Middle frontal gyrus (tissue), 1 donor: Measurements from ENCODE around the gene PRSS22.
A peak's percentile ranks its signal among the peaks of the same experiment; 100 is the strongest.

Experiments
- DNase-seq: peaks from one replicate; pipeline ENCODE4 v3.0.0-alpha.2; 2015; ENCODE audit warnings: low spot score; ENCODE audit errors: extremely low spot score

PRSS22 gene

DNA sequence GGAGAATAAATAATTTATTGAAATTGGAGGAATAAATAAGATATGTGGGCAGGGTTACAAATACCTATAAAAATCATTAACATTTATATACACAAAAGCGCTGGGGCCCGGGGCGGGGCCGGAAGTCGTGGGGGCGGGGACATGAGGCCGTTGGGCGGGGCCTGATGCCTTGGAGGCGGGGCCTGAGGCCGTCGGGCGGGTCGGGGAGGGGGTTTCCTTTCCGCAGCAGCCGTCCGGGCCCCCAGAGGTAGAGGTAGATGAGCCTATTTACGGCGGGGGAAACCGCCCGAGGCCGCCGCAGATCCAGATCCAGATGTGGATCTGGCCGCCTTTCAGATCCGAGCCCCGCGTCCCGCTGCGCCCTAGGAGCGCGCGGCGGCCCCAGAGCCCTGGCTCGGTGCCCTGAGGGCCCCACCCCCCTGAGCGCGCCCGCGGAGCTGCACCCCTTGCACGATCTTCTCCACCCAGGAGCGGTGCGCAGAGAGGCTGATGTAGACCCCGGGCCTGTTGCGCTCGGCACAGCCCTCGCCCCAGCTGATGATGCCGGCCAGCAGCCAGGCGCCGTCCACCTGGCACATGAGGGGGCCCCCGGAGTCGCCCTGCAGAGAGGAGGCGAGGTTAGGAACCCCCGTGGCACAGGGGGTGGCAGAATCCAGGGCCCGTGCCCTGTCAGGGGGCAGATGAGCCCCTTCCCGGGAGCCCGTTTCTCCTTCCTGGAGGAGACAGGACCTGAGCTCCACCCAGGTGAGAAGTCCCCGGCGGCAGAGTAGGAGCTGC, 5.1 kb downstream of the PRSS22 start:
- DNase-seq = no peak

DNA sequence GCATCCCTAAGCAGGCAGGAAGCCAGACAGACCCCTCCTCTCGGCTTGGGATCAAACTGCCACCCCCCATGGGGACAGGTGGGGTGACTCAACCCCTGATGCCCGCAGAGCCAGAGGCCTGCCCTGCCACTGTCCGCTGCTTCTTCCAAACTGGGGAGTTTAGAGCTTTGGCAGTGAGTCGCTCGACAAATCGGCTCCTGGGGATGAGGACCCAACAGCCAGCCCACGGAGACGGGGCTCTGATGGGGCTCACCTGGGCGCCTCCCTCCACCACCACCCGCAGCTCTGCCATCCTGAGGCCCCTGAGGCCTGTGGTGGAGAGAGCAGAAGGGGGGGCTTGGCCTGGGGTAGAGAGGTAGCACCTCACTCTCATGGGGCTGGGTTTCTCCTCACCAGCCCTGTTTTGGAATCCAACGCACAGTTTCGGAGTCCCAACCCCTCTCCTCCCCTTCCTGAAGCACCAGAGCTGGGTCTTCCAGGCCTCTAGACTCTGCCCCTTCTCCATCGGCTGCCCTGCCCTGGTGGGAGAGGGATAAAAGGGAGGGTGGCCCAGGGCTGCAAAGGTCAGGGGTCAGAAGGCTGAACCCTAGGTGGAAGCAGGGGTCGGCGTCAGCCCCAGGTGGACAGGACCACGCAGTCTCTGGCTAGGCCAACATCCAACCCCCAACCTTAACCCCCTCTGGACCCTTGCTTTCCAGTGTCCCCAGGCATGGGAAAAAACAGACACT, 5.8 kb downstream of the PRSS22 start:
- no peak for DNase-seq

DNA sequence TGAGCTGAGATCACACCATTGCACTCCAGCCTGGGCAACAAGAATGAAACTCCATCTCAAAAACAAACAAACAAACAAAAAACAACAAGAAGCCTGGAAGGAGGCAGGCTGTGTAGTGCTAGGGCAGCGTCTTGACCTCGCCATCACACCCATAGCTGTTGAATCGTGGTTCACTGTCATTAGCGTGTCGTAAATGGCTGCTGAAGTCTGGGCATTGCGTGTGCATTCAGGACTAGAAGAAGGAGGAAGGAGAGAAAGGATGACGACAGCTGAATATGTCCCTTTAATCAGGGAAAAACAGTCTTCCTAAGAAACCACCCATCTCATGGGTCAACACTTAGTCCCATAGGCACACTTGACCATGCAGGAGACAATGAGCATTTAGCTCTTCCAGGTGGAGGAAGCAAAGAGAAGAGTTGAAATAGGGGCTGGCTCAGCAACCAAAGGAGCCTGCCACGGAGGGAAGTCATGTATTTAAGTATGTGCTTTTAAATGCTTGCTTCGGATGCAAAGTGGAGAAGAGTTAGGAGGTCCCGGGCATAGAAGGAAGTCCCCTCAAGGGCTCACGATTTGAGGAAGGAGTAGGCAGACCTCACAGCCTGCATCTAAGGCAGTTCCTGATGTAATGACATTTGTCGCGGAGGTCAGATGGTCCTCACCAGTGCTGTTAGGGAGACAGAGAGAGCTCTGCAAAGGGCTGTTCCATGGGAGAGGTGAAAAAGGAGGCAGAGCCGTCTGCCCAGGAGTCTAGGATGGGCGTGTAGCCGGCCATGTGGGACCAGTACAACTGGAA, 8.8 kb downstream of the PRSS22 start:
- no peak for DNase-seq

DNA sequence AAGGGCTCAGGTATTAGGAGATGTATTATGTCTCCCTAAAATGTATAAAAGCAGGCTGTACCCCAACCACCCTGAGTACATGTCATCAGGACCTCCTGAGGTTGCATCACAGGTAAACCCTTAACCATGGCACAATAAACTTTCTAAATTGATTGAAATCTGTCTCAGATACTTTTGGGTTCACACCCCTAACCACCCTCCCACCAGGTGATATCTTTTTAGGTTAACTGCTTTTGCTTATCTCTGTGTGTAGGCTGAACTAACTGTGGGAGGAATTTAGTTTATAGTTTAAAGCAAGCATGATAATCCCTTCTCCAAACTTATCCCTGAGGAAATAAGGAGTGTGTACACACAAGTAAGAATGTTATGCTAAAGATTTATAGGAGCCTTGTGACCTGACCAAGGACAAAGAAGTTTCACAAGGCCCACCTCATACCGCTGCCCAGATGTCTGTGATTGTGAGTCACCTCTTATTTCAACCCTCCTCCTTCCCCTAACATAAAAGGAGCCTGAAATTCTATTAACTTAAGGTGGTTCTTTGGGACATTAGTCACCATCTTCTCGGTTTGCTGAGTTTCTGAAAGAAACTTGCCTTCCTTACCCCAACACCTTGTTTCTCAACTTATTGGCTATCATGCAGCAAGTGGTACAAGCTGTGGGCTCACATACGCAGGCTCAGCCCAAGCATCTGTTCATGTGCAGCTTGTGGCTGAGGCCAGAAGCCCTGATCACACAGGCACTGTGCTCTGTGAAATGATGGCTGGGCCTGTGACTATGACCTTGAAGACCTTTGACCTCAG, 11.3 kb downstream of the PRSS22 start:
- DNase-seq = no peak

DNA sequence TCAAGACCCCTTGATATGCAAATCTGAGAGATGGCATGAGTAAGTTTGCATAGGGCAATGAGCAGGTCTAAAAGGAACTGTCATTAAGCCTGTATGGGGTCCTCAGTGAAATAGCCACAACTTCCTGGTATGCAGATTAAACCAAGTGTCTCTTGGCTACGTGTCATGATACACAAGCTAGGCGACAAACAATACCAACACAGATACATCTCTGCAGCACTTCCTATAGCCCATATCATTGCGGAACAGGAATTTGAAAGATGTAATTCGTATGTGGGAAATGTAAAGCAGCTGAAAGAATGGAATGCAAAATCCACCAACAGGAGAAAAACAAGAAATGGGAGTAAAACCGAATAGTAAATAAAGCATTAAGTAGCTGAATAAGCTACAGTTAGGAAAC, 12.9 kb downstream of the PRSS22 start:
- no peak for DNase-seq

DNA sequence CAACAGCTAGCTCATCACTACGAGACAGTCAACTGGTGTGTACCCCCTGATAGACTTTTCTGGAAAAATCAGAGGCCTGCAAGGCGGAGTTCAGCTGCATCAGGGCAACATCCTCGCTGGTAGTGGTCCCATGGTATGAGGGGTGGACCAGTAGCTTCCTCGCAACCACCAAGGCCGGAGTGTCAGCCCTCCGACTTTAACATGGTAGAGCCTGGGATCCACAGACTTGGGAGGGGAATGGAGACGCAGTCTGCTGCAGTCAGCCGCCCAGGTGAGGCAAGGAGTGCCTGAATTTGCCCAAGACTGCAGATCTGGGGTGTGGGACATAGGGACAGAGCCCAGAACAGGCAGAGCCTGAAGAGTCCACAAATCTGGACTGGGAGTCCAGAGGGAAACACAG, 14.4 kb downstream of the PRSS22 start:
- DNase-seq = no peak

DNA sequence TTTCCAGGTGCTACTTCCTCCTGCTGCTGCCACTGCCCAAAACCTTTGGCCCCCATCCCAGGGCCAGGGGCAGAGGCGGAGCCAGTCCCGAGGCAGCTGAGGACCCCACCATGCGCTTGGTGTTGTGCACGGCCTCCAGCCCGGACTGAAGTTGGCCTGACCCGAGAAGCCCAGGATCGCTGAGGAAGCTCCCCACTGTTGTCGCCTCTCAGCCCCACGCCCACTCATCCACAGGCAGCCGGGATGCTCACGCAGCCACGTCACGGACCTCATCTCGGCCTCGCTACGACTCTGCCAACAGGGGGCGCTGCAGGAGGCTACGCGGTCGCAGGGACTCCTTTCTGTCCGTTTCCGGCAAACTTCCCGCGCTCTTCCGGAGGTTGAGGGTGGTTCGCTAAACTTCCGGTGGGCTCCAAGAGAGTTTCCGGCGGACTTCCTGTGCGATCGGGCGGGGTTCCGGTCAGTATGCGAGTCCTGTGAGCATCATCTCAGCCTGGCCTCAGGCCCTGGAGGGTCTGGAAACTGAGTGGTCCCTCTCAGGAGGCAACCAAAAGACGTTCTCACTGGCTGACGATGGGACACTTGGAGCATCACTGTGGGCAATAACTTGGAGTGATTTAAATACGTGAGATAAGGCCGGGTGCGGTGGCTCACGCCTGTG, 15.5 kb downstream of the PRSS22 start:
- DNase-seq = no peak

DNA sequence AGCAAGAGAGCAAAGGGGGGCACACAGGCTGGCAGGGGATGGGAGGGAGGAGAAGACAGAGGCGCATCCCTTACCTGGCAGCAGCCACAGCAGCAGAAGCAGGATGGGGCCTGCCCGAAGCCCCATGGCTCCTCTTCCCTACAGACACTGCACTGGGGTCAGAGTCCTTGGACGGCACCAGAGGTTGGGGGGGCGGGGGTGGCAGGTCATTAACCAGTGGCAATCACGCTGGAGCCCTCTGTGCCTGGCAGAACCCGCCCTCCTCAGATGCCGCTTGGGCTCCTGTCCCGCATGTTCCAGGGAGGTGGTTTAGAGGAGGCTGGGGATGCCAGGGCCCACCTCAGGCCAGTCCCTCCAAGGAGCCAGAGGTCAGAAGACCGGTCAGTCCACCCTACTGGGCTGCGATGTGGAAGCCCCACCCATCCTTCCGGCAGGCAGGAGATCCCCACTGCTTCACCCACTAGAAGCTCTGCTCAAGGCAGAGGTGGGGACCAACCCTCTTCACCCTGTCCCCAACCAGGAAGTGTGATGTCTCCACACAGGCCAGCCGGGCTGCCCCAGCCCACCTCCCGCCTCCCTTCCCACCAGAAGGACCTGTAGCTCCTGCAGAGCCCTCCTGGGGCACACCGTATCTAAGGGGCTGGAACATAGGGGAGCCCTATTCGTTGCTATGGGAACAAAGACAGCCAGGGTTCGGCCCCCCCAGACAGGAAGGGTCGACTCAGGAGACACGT, 16.2 kb downstream of the PRSS22 start:
- no peak for DNase-seq

DNA sequence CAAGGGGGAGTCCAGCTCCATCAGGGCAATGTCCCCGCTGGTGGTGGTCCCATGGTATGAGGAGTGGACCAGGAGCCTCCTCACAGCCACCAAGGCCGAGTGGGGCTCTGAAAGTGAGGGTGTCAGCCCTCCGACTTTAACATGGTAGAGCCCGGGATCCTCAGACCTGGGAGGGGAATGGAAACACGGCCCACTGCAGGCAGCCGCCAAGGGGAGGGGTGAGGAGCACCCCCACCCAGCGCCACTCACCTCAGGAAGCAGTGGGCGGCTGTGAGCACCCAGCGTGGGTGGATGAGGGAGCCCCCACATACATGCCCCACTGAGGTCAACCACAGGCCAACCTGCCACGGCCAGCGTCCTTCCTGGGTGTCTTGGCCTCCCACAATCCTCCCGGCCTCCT, 17.1 kb downstream of the PRSS22 start:
- no peak for DNase-seq

DNA sequence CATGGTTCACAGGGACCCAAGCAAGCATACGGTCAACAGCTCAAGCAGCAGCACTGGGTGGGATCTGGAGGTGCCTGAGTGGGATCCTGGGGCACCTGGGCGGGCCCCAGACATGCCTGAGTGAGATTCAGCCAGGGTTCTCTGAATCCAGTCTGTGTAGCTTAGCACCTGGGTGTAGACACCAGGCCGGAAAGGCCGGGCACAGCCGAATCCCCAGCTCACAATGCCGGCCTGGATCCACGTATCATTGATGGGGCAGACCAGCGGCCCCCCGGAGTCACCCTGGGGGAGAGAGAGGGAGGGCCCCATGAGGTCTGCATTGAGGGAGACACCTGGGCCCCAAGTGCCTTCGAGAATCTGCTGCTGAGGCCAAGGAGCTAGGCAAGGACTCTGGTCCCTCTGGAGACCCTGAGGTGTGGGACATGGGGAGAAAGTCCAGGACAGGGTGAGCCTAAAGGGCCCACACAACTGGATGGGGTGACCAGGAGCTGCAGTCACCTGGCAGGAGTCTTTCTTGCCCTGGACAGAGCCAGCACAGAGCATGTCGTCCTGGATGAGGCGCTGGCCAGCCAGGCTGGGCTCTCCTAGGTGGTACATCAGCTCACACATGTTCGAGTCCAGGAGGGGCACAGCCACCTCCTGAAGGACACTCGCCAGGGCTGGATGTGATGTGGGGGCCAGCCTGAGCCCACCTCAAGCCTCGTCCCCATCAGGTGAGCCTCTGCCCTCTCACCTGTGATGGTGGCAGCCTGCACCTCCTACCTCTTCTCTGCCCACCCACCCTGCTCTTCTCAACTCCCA, 18.1 kb downstream of the PRSS22 start:
- no peak for DNase-seq

DNA sequence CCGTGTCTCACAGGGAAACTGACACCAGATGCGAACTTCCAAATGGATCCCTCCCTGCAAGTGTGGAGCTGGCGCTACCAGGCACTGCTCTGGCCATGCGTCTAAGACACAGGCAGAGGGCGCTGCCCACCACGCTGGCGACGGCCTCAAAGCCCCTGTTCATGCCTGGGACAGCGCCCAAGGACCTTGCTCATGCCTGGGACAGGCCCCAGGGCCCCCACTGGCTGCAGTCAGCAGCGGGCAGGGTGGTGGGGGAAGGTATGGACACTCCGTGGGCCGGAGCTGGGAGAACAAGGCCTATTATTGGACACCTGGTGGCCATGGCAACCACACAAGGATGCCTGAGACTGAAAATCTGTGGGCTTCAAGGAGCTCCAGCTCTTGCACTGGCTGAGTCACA, 19.0 kb downstream of the PRSS22 start:
- peak; percentile 14 for DNase-seq

DNA sequence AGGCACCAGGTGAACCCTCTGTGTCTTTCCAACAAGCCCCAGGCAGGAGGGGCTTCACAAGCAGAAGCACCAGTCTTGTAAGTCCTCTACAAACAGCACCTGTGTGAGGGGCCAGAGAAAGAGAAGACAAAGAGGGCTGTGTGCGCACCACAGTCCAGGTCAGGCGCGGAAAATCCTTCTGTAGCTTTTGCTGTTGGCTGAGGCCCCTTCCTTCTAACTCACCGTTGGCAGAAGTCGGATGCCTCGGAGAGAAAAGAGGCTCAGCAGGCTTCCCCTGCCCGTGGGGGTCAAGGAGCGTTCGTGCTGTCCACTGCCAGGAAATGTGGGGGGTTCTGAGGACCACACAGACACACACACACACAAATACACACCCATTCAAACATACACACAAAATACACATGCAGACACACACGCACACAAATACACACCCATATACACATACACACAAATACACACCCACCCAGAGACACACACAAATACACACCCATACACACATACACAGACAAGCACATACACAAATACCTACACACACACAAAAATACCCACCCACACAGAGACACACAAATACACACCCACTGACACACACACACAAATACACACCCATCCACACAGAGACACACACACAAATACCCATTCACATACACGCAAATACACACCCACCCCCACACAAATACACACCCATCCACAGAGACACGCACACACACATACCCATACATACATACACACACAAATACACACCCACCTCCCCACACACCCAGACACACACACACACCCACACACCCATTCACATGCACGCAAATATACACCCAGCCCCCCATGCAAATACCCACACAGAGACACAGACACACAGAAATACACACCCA, 21.1 kb downstream of the PRSS22 start:
- no peak for DNase-seq

DNA sequence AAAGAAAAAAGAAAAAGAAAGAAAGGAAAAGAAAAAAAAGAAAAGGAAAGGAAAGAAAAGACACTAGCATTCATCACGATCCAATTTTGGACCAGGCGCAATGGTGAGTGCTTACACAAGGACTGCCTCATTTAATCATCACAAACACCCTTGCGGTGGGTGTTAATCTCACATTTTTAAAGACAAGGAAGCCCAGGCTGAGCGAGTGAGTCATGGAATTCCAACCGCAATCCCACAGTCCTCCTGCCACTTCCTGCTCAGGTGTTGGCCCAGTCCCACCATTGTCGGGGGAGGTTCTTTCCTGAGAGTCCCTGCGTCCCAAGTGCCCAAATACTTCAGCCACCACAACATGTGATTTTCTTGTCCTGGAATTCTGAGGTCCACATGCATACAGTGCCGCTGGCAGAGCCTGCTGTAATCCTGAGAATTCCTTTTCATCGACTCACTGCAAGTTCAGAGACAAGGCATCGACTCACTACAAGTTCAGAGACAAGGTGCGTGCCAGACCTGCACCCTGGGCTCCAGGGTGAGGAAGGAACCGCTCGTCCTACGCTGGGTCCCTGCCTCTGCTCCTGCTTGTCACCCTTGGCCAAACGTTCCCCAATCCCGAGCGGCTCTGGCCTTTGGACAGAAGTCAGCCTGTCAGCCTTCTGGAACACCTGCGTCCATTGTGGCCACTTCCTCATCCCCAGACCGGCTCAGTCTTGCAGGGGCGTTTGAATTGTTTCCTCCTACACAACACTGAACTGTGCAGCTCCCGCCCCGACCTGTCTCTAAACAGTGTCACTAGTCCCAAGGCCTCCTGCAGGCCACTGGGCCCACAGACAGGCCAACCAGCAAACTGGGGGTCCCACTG, 22.1 kb downstream of the PRSS22 start:
- DNase-seq = peak; percentile 9

DNA sequence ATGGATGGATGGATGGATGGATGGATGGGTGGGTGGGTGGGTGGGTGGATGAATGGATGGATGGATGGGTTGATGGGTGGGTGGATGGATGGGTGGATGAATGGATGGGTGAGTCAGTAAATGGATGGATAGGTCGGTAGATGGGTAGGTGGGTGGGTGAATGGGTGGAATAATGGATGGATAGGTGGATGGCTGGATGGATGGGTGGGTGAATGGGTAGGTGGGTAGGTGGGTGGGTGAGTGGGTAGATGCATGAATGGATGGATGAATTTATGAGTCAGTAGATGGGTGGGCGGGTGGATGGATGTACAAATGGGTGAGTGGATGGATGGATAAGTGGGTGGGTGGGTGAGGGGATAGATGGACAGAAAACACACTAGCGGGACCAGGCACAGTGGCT, 23.0 kb downstream of the PRSS22 start:
- no peak for DNase-seq

DNA sequence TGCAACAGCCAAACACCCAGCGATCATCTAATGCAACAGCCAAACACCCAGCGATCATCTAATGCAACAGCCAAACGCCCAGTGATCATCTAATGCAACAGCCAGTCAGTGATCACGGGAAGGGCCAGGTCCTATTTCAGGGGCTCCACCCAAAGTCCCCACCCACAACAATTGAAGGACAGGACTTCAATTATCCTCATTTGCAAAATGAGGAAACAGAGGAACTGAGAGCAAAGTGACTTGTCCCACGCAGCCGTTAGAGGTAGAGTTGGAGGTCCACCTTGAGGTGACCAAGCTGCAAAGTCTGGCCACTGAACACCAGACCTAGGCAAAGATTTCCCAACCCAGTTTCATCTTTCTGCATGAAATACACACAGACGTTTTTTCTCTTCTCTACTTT, 24.2 kb downstream of the PRSS22 start:
- DNase-seq = no peak

DNA sequence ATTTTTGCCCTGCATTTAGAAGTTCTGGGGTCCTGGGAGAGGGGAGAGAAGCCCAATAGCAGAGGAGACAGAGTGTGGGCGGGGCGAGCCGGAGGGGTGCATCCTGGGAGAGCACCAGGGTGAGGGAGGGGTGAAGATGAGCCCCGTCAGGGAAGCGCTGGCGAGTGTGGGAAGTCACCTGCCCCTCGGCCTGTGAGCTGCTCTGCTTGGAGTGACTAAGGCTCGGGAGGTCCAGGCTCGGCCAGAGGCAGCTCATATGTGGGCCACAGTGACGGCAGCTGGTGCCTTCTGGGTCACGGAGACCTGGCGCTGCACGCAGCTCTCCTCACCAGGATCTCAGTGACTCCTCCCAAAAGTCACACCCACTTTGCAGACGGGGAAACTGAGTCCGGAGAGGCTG, 26.8 kb downstream of the PRSS22 start:
- DNase-seq = no peak

DNA sequence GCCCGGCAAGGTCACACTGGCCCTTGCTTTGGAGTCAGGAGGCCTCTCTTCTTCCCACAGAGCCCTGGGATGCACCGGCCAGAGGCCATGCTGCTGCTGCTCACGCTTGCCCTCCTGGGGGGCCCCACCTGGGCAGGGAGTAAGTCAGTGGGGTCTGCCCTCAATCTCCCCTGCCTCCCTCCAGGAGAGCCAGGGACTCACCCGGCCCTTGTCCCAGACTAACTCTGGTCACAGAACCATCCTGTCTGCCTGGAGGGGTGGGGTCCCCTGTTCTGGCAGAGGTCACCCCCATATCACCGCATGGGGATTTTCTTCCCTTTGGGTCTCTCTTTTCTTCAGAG, 27.6 kb downstream of the PRSS22 start:
- no peak for DNase-seq
